NOMO-1 (cell line): ENCODE measurements around the gene NDRG4.
"Not testable (repeated sequence)": the region's sequence is repeated elsewhere in the genome, so short reads cannot be mapped to it uniquely, and the experiment has no call there.

Source experiments
- DNase-seq, 2 experiments: peaks; one replicate each; lab custom pipeline; 2025; ENCODE audit not compliant: unreplicated experiment in 2 of 2; lab: John Stamatoyannopoulos, UW

NDRG4 gene

GRCh38 chr16:58464916-58465731, 34.8 kb upstream of the NDRG4 start:
- no peak for DNase-seq

- no peak for DNase-seq
Measured at GRCh38 chr16:58465817-58466216, 34.1 kb upstream of the NDRG4 start.

DNA sequence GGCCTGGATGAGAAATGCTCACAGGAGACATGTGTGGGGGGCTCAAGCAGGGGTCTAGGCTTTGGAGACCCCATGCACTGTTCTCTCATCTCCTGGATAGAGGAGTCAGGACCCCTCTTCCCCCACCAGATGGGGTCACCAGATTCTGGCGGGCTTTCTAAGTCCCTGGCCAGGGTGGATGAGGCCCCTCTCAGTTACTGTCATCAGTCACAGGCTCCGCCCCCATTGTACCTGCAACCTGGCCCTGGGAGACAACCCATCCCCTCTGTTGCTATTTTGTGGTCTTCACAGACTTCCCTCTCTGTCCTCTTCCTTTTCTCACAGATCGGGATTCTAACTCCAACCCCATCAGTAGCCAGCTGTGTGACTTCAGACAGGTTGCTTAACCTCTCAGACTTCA, 33.5 kb upstream of the NDRG4 start:
- DNase-seq: no peak

DNA sequence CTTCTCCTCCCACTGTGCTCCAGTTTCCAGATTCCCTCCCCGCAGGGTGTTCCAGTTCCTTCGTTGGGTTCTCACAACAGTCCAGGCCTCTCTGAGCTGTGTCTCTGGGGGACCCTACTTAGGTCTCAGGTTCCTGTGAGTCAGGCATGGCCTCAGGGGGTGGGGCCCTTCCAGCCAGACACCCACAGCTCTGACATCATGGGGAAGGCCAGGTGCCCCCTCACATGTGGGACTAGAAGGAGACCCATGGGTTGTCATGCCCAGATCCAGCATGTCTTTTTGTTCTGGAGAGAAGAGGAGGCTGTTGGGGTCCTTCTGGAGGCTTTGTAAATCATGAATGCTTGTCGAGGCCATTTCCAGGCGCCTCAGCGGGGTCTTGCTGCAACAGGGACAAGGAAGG, 32.0 kb upstream of the NDRG4 start:
- DNase-seq: no peak

DNA sequence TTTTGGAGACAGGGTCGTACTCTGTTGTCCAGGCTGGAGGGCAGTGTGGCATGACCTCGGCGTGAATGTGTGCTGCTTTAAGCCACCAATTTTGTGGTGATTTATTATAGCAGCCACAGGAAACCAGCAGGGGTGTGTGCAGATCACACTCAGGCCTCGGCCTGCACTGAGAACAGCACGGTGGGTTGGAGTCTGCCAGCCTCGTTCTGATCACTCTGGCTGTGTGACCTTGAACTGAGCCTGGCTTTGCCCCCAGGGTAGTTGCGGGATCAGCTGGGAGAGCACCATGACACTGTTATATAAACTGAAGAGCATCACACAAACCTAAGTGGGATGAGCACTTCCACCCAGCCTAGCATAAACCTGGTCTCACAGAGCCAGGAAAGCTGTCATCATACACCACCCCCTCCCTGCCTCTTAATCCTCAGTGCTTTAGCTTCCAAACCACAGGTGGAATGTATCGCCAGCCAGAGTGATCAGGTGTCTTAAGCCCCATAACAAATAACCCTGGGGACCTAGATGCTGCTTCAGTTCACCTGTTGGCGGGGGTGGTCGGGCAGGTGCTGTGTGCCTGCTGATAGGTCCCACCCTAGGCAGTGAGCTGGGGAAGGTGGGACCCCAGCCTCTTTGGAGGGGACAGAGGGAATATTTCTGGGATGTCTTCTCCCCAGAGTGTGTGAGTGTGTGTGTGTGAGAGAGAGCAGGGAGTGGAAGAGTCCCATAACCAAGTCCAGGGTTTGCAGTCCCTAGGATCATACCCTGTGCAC, 28.6 kb upstream of the NDRG4 start:
- no peak for DNase-seq

GRCh38 chr16:58472266-58472665, 27.7 kb upstream of the NDRG4 start:
- DNase-seq: no peak

GRCh38 chr16:58472827-58473226, 27.1 kb upstream of the NDRG4 start:
- no peak for DNase-seq

GRCh38 chr16:58474296-58474695, 25.6 kb upstream of the NDRG4 start:
- DNase-seq: no peak

GRCh38 chr16:58475091-58475619, 24.8 kb upstream of the NDRG4 start:
- no peak for DNase-seq

GRCh38 chr16:58476791-58477190, 23.2 kb upstream of the NDRG4 start:
- DNase-seq: no peak

GRCh38 chr16:58478427-58478826, 21.5 kb upstream of the NDRG4 start:
- DNase-seq: no peak

DNA sequence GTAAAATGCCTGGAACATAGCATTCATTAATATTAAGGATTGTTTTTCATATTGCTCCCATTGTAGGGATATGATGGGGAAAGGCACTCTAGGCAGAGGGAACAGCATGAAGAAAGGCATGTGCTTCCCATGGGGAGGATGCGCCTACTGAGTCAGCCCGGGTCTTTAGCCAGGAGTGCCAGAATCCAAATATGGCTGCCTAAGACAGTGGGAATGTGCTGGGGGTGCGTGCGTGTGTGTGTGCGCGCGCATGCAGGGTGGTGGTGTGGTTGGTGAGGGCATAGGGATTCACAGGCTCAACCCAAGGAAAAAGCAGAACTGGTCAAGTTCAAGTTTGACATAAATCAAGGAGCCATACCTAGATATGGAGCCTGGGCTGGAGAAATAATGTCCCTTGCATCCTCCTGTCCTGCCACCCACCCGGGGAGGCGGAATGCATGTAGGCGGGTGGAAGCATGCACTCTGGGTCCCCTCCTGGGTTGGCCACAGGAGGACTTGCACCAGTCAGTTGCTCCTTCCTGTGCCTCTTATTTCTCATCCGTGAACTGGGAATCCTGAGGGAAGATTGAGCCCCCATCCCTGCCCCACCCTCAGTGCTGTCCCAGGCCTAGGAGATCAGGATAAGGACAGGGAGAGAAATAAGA, 18.6 kb upstream of the NDRG4 start:
- DNase-seq: no peak

DNA sequence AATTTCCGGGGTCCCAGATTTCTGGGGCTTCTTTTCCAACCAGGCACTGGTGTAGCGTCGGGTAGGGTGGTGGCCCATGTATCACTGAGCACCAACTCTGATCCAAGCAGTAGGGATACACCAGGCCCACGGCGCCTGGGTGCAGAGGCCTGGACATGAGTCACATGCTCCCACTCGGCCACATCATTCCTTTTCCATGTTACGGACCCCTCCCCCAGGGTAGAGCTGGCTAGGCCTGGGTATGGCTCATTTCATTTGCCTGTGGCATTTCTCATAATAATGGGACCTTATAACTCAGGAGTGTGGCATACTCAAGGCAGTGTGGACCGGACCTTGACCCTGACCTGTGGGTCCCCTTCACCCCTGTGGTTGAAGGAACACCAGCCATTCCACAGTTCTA, 18.0 kb upstream of the NDRG4 start:
- no peak for DNase-seq

DNA sequence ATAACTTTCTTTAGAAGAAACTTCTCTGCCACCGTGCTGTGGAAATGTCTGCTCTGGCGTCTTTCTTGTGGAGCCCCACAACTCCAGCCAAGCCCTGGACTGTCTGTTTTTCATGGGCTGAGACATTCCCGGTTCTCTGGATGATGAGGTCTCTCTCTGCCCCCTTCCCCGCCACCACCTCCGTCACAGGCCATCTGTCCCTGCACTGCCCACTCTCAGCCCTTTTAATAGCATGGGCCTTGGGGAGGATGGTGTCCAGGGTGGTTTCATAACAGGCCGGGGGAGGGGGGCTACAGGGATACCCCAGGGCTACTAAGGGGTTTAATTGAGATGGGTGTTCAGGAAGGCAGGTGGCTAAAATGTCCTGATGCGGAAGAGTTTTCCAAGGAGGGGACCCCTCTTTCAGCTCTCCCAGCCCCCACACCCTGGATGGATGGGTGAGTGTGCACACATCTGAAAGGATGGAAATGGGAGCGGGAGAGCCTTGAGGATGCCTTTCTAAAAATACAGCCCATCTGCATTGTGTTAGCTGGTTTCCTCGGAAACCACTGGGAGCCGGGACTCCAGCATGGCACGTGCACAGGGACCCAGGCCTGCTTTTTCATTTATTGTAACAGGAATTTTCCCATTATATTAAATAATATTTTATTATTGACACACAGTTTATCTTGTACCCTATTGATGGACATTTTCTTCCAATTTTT, 14.6 kb upstream of the NDRG4 start:
- DNase-seq: no peak

GRCh38 chr16:58487566-58488351, 12.2 kb upstream of the NDRG4 start:
- peak; percentile 53 to 67 for DNase-seq

DNA sequence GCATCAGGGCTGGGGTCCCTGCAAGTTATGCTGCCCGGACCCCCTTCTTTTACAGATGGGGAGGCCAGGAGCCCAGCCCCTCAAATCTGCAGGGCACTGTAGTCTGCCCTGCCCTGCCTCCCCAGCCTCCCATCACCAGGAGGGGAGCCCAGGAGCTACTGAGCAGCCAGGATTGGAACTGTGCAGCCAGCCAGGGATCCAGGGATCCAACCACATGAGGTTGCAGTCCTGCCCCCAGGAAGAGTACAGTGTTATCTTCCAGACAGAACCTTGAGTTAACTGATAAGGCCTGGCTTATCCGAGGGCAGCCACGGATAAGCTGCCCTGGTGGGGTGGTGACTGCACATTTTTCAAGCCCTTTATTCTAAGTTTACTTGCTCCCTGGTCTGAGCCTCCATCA, 11.4 kb upstream of the NDRG4 start:
- DNase-seq: no peak

- no peak for DNase-seq
Measured at GRCh38 chr16:58490065-58490464, 9.9 kb upstream of the NDRG4 start.

DNA sequence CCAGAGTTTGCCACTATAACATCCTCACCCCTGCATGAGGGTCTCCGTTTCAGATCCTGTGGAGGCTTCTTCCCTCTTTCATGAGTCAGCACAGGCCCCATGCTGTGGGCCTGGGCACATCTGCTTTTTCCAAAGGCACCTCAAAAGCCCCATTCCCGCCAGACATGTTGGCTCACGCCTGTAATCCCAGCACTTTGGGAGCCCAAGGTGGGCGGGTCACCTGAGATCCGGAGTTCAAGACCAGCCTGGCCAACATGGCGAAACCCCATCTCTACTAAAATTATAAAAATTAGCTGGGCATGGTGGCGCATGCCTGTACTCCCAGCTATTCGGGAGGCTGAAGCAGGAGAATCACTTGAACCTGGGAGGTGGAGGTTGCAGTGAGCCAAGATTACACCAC, 9.4 kb upstream of the NDRG4 start:
- not testable (repeated sequence) for DNase-seq

- DNase-seq: no peak
Measured at GRCh38 chr16:58492066-58492465, 7.9 kb upstream of the NDRG4 start.

- no peak for DNase-seq
Measured at GRCh38 chr16:58492735-58493134, 7.2 kb upstream of the NDRG4 start.
